CD4-positive, alpha-beta T cell treated with Interleukin-17A for 4 hours (primary cell): Measurements from ENCODE around the gene ZNF799.
"Not testable (repeated sequence)": the region's sequence is repeated elsewhere in the genome, so short reads cannot be mapped to it uniquely, and the experiment has no call there.

Source experiments
- DNase-seq: peaks from one replicate; pipeline ENCODE4 v3.0.0-alpha.2; 2020; ENCODE audit warnings: mixed read lengths

The ZNF799 gene

DNA sequence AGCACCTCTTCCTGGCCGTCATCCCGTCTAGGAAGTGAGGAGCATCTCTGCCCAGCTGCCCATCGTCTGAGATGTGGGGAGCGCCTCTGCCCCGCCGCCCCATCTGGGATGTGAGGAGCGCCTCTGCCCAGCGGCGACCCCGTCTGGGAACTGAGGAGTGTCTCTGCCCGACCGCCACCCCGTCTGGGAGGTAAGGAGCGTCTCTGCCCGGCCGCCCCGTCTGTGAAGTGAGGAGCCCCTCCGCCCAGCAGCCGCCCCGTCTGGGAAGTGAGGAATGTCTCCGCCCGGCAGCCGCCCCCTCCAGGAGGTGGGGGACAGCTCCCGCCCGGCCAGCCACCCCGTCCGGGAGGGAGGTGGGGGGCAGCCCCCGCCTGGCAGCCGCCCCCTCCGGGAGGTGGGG lies 38.8 kb downstream of the ZNF799 start:
- DNase-seq = not testable (repeated sequence)

DNA sequence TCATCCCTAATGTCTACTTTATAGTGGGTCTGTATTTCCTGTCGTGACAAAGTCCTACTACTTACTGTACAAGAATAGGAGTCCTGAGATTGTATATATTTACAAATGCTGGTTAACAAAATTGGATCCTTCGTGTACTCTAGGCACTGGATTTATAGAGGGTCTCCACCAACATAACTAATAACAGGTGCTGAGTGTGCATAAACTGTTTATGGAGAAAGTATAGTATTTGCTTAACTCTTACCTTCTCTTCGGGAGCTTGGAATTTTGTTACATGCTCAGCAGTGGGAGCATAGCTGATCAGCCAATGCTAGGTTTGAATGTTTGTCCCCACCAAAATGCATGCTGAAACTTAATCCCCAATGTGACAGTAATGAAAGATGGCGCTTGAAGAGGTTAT lies 47.7 kb downstream of the ZNF799 start:
- no peak for DNase-seq

DNA sequence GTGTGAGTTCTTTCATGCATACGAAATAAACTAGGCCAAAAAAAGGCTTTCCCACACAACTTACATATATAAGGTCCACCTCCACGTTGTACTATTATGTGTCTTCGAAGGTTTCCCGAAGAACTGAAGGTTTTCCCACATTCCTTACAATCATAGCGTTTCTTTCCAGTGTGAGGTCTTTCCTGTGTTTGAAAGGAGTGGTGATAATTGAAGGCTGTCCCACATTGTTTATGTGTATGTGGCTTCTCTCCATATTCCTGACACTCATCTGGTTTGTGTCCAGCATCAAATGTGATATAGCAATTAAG lies 50.2 kb downstream of the ZNF799 start:
- no peak for DNase-seq

DNA sequence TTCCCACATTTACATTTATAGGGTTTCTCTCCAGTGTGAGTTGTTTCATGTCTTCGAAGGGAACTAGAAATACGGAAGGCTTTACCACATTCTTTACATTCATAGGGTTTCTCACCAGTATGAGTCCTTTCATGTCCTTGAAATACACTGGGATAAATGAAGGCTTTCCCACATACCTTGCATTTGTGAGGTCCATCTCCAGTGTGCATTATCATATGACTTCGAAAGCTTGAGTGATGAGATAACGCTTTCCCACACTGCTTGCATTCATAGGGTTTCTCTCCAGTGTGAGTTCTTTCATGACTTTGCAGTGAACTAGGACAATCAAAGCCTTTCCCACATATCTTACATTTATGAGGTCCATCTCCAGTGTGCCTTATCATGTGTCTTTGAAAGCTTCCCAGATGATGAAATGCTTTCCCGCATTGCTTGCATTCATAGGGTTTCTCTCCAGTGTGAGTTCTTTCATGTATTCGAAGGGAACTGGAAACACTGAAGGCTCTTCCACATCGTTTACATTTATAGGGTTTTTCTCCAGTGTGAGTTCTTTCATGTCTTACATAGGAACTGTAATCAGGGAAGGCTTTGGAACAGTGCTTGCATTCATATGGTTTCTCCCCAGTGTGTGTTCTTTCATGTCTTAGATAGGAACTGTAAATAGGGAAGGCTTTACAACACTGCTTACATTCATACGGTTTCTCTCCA lies 50.7 kb downstream of the ZNF799 start:
- no peak for DNase-seq

DNA sequence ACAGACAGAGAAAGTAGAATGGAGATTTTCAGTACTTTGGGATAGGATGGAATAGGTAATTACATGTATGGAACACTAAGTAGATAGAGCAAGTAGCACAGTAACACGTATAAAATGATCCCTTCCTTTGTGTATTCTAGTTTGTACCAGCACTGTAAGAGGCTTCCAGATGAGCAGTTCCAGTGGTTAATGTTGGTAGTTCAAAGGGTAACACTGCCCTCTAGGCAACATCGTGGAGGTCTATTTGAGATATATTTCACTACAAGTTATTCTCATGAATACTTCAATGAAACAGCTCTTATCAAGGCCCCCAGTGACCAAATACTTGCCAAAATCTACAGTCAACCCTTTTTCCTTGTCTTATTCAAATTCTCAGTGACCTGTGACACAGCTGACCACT lies 54.2 kb downstream of the ZNF799 start:
- DNase-seq = peak; percentile 48

DNA sequence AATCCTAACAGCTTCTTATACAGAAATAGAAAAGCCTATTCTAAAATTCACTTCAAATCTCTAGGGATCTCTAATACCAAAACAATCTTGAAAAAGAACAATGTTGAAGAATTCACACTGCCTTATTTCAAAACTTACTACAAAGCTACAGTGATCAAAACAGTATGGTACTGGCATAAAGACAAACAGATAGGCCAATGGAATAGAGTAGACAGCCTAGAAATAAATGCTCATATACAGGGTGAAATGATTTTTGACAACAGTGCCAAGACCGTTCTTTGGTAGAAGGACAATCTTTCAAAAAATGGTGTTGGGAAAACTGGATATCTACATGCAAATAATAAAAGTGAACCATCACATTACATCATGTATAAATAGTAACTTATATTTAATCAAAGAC lies 55.9 kb downstream of the ZNF799 start:
- DNase-seq = no peak
